ENCODE measurements around the gene DRC1.

GRCh38 chr2:26485099-26485498, 83.4 kb downstream of the DRC1 start:
- TF ChIP-seq POLR2AphosphoS5 (IDR thresholded peaks at IDR 0.05) (no peak), CTCF (IDR thresholded peaks at IDR 0.05) (no peak), POLR2A (IDR thresholded peaks at IDR 0.05) (no peak)
